Measurements from ENCODE around the gene LIN37.

LIN37 gene

DNA sequence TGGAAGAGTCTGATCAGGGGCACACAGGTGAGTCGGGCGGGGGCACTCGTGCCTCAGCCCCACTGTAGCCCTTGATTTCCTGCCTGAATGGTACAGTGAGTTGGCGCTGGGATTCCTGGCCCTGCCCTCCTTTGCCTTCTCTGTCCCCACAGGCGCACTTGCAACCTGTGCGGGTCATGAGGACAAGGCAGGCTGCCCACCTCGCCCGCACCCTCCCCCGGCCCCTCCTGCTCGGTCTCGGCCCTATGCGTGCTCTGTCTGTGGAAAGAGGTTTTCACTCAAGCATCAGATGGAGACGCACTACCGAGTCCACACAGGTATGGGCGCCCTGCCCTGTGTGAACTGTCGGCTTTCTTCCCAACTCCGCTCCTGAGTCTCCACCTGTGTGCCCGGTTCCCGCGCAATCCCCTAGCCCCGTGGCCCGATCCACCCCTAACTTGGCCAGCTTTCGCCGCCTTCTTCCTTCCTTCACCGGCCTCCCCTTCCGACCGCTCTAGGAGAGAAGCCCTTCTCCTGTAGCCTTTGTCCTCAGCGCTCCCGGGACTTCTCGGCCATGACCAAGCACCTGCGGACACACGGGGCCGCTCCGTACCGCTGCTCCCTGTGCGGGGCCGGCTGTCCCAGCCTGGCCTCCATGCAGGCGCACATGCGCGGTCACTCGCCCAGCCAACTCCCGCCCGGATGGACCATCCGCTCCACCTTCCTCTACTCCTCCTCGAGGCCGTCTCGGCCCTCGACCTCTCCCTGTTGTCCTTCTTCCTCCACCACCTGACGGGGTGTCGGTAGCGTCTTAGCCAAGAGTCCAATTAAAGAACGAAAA is 32.2 kb upstream of the LIN37 start:
- peak overlapping the region; percentile 75 to 96 for H3K27ac ChIP-seq
- DNase-seq (ENCODE audit: low spot score) = peak; percentile 80
- TF ChIP-seq, protein P1, sequence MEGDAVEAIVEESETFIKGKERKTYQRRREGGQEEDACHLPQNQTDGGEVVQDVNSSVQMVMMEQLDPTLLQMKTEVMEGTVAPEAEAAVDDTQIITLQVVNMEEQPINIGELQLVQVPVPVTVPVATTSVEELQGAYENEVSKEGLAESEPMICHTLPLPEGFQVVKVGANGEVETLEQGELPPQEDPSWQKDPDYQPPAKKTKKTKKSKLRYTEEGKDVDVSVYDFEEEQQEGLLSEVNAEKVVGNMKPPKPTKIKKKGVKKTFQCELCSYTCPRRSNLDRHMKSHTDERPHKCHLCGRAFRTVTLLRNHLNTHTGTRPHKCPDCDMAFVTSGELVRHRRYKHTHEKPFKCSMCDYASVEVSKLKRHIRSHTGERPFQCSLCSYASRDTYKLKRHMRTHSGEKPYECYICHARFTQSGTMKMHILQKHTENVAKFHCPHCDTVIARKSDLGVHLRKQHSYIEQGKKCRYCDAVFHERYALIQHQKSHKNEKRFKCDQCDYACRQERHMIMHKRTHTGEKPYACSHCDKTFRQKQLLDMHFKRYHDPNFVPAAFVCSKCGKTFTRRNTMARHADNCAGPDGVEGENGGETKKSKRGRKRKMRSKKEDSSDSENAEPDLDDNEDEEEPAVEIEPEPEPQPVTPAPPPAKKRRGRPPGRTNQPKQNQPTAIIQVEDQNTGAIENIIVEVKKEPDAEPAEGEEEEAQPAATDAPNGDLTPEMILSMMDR (IDR thresholded peaks at IDR 0.05) = no peak
- H3K4me3 ChIP-seq = peak overlapping the region; percentile 88

DNA sequence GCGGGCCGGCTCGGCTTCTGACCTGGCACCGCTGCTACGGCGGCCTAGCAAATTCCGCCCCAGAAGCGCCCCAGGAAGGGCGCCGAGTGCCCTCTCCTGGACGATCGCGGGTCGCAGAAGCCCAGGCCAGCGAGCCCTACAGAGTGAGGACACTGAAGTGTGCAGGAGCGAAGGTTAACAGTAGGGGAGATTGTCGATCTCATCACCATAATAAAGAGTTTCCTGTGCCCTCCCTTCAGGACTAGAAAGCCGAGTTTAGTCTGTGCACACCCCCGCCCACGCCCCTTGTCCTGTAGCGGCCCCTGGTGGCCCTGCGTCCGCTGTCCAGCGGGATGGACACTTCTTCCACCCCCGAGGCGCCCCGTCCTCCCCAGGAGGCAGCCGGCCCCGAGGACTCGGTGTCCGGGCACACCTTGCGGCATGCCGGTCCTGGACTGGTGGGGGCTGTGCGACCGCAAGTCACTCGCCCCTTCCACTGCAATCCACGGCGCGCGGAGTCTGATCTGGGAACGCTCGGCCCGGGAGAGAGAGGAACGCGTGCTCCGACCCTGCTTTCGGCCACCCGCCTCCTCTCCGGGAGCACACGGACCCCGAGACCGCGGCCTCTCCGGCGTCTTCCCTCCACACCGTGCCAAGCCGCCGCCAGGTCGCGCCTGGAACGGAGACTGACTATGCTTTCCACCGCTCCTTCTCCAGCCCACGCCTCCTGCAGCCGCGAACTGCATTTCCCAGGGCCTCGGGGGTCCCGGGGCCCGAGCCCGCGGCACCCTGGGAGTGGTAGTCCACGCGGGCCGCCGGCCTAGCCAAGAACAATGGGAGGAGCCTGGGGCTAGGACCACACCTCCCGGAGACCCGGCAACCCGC is 31.3 kb upstream of the LIN37 start:
- peak; percentile 90 for DNase-seq (ENCODE audit: low spot score)
- TF ChIP-seq, protein P1 (IDR thresholded peaks at IDR 0.05) = peak; percentile 96
- peak overlapping the region; percentile 88 for H3K4me3 ChIP-seq
- H3K27ac ChIP-seq = peak overlapping the region; percentile 75 to 96

DNA sequence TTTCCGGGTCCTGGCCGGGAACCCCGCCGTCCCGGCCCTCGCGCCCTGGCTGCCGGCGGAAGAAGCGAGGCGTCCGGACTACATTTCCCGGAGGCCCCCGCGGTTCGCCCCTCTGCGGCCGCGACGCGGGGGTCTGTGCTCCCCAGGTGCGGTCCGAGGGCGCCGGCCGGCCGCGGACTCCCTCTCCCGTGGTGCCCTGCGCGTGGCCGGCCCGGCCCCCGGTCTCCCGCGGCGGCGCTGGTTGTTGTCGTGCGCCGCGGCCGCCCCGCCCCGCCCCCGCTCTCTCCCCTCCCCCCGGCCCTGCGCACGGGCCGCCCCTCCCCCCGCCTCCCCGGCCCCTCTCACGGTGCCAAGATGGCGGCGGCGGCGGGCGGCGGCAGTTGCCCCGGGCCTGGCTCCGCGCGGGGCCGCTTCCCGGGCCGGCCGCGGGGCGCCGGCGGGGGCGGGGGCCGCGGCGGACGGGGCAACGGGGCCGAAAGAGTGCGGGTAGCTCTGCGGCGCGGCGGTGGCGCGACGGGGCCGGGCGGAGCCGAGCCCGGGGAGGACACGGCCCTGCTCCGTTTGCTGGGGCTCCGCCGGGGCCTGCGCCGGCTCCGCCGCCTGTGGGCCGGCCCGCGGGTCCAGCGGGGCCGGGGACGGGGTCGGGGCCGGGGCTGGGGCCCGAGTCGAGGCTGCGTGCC is 30.6 kb upstream of the LIN37 start, which contains the start of gene KMT2B:
TSS of gene KMT2B (plus strand) at position 339 of the 680 bp plus-strand sequence. CDS start at position 355, 16 bp downstream.
- peak within 1 kb of the TSS; percentile 88 for H3K4me3 ChIP-seq
- DNase-seq (ENCODE audit: low spot score) = peak; percentile 96
- TF ChIP-seq, protein P1 (IDR thresholded peaks at IDR 0.05) = no peak
- peak within 1 kb of the TSS; percentile 85 to 96 for H3K27ac ChIP-seq

DNA sequence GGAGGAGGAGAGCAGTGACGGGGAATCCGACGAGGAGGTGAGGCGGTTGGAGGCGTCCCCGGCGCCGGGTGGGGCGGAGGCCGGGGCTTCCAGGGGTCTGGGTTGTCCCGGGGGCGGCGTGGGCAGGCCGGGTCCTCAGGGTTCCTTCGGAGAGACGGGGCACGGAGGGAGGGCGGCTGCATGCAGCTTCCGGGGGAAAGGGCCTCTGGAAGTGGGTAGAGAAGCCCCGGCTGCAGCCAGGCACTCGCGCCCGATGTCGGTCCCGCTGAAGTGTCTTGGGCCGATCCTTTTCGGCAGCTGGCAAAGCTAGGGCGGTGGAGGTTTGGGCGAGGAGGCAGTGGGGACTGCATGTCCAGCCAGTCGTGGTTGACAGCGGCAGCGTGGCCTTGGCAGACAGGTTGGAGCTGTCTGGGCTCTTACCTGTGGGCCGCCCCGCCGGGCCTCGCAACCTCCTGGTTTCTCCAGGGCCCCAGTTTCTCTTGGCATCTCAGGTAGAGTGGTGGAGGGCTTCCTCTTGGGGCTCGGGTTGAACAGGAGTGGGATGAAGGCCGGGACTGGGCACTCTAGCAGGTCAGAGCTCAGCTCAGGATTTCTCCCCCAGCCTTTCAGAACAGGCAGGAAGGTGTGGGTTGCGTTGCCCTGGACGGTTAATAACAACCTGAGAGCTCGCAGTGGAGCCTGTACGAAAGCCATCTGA is 29.9 kb upstream of the LIN37 start:
- peak overlapping the region; percentile 88 for H3K4me3 ChIP-seq
- DNase-seq (ENCODE audit: low spot score) = peak; percentile 80
- peak overlapping the region; percentile 85 to 96 for H3K27ac ChIP-seq
- TF ChIP-seq, protein P1 (IDR thresholded peaks at IDR 0.05) = no peak

DNA sequence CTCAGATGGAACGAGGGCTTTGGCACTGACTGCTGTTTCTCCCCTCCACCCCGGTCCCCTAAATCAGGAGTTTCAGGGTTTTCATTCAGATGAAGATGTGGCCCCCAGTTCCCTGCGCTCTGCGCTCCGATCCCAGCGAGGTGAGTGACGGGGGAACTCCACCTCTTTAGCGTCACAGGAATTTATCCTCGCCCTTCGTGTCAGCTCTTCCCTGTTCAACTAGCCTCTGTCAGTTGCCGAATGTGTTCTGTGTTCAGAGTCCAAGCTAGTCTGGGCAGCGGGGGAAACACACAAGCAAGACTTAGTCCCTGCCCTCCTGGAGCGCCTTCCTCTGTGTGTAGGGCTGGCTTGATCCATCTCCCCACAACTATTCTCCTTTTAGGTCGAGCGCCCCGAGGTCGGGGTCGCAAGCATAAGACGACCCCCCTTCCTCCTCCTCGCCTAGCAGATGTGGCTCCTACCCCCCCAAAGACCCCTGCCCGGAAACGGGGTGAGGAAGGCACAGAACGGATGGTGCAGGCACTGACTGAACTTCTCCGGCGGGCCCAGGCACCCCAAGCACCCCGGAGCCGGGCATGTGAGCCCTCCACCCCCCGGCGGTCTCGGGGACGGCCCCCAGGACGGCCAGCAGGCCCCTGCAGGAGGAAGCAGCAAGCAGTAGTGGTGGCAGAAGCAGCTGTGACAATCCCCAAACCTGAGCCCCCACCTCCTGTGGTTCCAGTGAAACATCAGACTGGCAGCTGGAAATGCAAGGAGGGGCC is 28.8 kb upstream of the LIN37 start:
- peak; percentile 73 for DNase-seq (ENCODE audit: low spot score)
- TF ChIP-seq, protein P1 (IDR thresholded peaks at IDR 0.05) = no peak
- H3K4me3 ChIP-seq = no peak overlapping the region

DNA sequence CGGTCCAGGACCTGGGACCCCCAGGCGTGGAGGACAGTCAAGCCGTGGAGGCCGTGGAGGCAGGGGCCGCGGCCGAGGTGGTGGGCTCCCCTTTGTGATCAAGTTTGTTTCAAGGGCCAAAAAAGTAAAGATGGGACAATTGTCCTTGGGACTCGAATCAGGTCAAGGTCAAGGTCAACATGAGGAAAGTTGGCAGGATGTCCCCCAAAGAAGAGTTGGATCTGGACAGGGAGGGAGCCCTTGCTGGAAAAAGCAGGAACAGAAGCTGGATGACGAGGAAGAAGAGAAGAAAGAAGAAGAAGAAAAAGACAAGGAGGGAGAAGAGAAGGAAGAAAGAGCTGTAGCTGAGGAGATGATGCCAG is 28.2 kb upstream of the LIN37 start:
- no peak overlapping the region for H3K27ac ChIP-seq
- no peak overlapping the region for H3K4me3 ChIP-seq
- no peak for DNase-seq (ENCODE audit: low spot score)
- TF ChIP-seq, protein P1 (IDR thresholded peaks at IDR 0.05) = no peak

More for the DNA sequence above, 28.8 kb upstream of the LIN37 start:
- H3K27ac ChIP-seq = no peak overlapping the region
